Duodenal mucosa (tissue), 2 donors: ENCODE results near the gene TMEM37.
A peak's percentile ranks its signal among the peaks of the same experiment; 100 is the strongest.
"Not testable (repeated sequence)": the region's sequence is repeated elsewhere in the genome, so short reads cannot be mapped to it uniquely, and the experiment has no call there.

ENCODE experiments used
- H3K27ac ChIP-seq: one replicate; pipeline ENCODE4 v1.7.0; 2013; ENCODE audit warnings: low read depth, low read length
- H3K27me3 ChIP-seq, 2 donors: one replicate each; pipeline ENCODE4 v1.7.0; 2013; ENCODE audit warnings: low read length in 2 of 2, control low read depth in 1 of 2; ENCODE audit not compliant: insufficient read depth in 2 of 2, control insufficient read depth in 1 of 2
- H3K36me3 ChIP-seq, 2 donors: one replicate each; pipeline ENCODE4 v1.7.0; 2013; ENCODE audit warnings: low read length in 2 of 2, control low read depth in 1 of 2; ENCODE audit not compliant: insufficient read depth in 2 of 2, control insufficient read depth in 1 of 2
- H3K4me1 ChIP-seq, 2 donors: one replicate each; pipeline ENCODE4 v1.7.0; 2013; ENCODE audit warnings: low read length in 2 of 2, control low read depth in 1 of 2; ENCODE audit not compliant: insufficient read depth in 2 of 2, control insufficient read depth in 1 of 2
- H3K4me3 ChIP-seq, 2 donors: one replicate each; pipeline ENCODE4 v1.7.0; 2013; ENCODE audit warnings: low read length in 2 of 2, low read depth in 1 of 2
- H3K9ac ChIP-seq, 2 donors: one replicate each; pipeline ENCODE4 v1.7.0; 2013; ENCODE audit warnings: low read length in 2 of 2, low read depth in 1 of 2
- H3K9me3 ChIP-seq, 2 donors: one replicate each; pipeline ENCODE4 v1.7.0; 2013; ENCODE audit warnings: low read length in 2 of 2, control low read depth in 1 of 2; ENCODE audit not compliant: control insufficient read depth in 1 of 2

TMEM37 gene

DNA sequence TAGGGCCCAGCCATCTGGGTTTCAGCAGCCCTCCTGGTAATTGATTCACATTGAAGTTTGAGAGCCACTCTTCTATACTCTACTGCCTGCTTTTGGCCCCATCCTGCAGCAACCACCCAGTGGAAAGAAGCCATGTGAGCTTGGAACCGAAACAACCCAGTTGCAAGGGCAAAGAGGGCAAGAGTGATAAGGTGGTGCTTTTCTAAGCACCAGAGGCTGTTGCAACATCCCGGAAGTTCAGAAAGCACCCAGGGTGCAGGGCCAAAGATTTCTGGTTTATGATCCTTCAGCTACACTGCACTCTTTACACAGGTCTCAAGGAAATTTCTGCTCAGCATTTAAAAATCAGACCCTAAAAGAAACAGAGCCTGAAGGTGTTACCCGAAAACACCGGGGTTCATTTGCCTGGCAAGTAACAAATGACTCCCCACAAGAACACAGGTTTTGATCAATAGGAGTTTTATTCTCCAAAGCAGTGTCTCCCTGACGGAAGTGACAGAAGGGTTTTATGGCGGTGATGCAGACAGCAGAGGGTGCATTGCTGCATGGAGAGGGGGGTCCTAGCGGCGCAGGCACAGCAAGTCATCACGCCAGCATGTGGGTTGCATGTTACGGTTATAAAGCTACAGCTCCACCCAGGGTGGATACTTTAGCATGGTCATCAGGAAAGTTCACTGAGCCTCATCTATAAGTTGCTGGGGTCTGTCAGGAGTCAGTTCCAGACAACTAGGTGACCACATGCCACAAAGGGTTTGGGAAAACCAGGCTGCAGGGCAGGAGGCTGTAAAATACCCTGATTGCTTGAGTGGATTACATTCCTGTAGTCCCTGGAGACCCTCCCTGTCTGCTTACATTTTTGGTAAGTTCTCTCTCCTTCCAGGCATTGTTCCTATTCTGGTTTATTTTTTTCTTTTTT lies 28.8 kb upstream of the TMEM37 start:
- Histone ChIP-seq H3K4me1 (peaks cover 10 to 14% of the 10 kb centered on the region in 2 donors), H3K36me3 (no peaks in the 10 kb centered on the region), H3K9ac (peak overlapping the region; percentile 9 to 32), H3K27me3 (no peaks in the 10 kb centered on the region), H3K4me3 (peak overlapping the region in 1 of 2 donors; percentile 28), H3K9me3 (no peaks in the 10 kb centered on the region), H3K27ac (no peak overlapping the region)

DNA sequence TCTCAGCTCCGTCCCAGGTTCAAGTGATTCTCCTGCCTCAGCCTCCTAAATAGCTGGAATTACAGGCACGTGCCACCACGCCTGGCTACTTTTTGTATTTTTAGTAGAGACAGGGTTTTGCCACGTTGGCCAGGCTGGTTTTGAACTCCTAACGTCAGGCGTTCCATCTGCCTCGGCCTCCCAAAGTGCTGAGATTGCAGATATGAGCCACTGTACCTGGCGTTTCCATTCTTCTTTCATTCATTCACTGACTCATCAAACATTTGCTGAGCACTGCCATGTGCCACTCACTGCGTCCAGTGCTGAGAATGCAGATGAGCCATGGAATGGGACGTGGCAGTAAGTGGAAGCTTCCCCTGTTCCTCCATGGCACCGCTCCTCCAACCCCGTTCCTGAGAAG lies 28.0 kb upstream of the TMEM37 start:
- H3K9ac ChIP-seq, H3K9me3 ChIP-seq, H3K36me3 ChIP-seq, H3K27me3 ChIP-seq, H3K27ac ChIP-seq, H3K4me3 ChIP-seq: not testable (repeated sequence)
- H3K4me1 ChIP-seq = peaks cover 10 to 17% of the 10 kb centered on the region in 2 donors

DNA sequence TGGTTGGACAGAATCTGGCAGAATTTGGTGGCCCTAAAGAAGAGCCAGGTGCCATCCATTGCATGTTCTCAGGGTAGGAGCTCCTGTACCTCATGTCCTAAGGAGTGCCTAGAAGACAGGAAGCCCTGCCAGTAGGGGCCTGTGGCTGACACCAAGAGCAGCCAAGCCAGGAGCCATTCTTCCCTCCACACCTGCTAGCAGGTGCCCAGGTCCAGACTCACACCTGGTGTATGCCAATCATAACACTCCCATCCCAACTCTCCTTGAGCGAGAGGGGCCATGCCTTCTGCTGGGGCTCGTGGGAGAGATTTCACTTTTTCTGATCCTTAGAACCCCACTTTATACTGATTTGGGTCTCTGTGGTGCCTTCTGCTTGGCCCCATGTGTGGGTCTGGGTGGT lies 26.5 kb upstream of the TMEM37 start:
- peaks cover 10 to 17% of the 10 kb centered on the region in 2 donors for H3K4me1 ChIP-seq
- H3K27ac ChIP-seq = no peak overlapping the region
- no peak overlapping the region for H3K9ac ChIP-seq
- H3K9me3 ChIP-seq = no peaks in the 10 kb centered on the region
- H3K36me3 ChIP-seq = no peaks in the 10 kb centered on the region
- H3K4me3 ChIP-seq = no peak overlapping the region
- H3K27me3 ChIP-seq = no peaks in the 10 kb centered on the region

DNA sequence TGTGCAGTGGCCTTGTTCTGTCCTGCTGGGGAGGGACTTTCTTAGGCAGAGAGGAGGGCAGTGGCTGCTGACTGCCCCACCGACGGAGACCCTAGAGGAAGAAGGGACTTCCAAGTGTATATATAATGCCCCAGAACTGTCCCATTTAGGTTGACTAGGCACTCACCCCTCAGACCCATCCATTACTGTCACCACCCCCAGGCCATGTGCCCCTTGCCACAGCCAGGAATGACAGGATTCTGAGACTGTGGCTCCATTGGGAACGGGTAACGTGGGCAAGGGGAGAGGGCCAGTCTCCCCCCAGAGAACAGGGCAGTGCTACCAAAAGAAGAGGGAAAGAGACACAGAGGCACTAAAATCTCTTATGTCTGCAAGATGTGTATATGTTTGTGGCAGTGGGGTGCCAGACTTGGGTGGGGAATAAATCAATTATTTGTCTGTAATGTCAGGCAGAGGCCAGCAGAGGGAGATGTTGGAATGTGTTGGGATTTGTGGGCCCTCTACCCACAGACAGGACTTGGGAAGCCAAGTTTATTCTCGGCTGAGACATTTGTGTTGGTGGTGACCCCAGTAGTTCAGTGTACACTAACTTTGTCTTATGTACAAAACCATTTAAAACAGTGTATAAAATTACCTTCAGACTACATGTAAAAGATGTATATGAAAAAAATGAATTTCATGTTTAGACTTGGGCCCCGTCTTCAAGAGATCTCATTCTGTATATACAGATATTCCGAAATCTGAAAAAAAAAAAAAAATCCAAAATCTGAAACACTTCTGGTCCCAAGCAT lies 24.0 kb upstream of the TMEM37 start:
- Histone ChIP-seq H3K9ac (no peak overlapping the region), H3K4me1 (peaks cover 5 to 12% of the 10 kb centered on the region in 2 donors), H3K36me3 (no peaks in the 10 kb centered on the region), H3K9me3 (no peaks in the 10 kb centered on the region), H3K27ac (no peak overlapping the region), H3K27me3 (no peaks in the 10 kb centered on the region), H3K4me3 (no peak overlapping the region)

DNA sequence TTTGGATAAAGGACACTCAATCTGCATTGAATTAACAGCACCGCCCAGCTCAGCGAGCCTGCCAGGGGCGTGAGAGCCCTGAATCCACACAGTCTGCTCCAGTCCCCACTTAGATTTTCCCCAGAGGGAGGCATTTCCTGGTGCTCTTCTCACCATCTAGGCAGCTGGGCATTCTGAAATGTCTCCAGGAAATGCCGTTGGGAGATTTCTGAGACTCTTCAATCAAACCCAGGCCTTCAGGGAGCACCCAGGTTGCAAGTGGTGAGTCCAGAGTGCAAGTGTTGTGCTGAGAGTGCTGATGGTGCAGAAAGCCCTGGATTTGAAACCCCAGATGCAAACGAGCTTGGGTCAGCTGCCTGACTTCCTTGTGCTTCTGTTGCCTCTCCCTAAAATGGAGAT lies 23.4 kb upstream of the TMEM37 start:
- H3K36me3 ChIP-seq = no peaks in the 10 kb centered on the region
- H3K27ac ChIP-seq = no peak overlapping the region
- no peaks in the 10 kb centered on the region for H3K27me3 ChIP-seq

DNA sequence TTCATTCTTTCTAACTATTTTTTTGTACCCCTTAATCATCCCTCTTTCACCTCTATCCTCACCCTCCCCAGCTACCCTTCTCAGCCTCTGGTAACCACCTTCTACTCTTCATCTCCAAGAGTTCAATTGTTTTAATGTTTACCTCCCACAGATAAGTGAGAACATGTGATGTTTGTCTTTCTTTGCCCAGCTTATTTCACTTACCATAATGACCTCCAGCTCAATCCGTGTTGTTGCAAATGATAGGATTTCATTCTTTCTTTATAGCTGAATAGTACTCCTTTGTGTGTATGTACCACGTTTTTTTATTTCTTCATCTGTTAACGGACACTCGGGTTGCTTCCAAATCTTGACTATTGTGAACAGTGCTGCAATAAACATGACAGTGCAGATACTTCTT lies 22.1 kb upstream of the TMEM37 start:
- no peaks in the 10 kb centered on the region for H3K9me3 ChIP-seq
- H3K27me3 ChIP-seq = no peaks in the 10 kb centered on the region
- H3K36me3 ChIP-seq = no peaks in the 10 kb centered on the region
- no peak overlapping the region for H3K4me3 ChIP-seq
- no peak overlapping the region for H3K9ac ChIP-seq
- H3K4me1 ChIP-seq = peaks cover 0 to 4% of the 10 kb centered on the region in 2 donors
- no peak overlapping the region for H3K27ac ChIP-seq

More for the DNA sequence above, 23.4 kb upstream of the TMEM37 start:
- Histone ChIP-seq H3K9ac (no peak overlapping the region), H3K4me3 (no peak overlapping the region), H3K4me1 (peaks cover under 1 to 6% of the 10 kb centered on the region in 2 donors), H3K9me3 (no peaks in the 10 kb centered on the region)

DNA sequence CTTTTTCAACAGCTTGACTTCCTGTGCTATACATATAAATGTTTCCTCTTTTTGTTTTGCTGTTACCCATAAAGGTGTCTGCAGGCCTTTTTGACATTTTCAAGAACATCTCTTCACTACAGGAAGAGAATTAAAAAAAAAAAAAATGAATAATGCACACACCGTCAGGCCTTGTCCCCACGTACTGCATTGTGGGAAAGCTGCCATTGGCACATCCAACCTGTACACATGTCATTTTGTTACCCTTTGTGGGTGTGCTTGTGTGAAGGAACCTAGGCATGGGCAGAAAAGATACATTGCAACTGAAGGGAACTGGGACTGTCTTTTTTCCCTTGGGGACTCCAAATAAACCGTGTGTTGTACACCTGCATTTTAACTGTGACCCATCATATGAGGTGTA lies 16.8 kb upstream of the TMEM37 start:
- H3K4me1 ChIP-seq = peaks cover 3 to 8% of the 10 kb centered on the region in 2 donors
- H3K36me3 ChIP-seq = no peaks in the 10 kb centered on the region
- no peak overlapping the region for H3K4me3 ChIP-seq
- no peak overlapping the region for H3K9ac ChIP-seq
- no peaks in the 10 kb centered on the region for H3K27me3 ChIP-seq
- H3K9me3 ChIP-seq = no peaks in the 10 kb centered on the region
- no peak overlapping the region for H3K27ac ChIP-seq

DNA sequence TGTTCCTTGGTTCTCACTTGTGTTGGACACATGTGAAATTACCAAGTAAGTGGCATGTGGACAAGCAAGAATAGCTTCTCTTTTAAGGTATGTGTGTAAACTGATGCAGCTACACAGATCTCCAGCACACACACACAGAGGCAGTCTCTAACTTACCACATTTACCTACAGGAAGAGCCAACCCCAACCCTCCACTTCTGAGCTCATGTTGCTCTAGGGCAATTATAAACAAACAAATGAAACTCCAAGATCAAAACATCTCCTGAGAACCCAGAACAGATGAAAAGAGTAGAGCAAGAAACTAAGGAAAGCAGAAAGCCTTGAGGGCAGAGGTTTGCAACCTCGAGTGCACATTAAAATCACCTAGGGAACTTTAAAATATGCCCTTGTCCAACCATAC lies 16.0 kb upstream of the TMEM37 start:
- H3K9me3 ChIP-seq = no peaks in the 10 kb centered on the region
- H3K9ac ChIP-seq = no peak overlapping the region
- H3K36me3 ChIP-seq = no peaks in the 10 kb centered on the region
- H3K4me3 ChIP-seq = no peak overlapping the region
- H3K4me1 ChIP-seq = peaks cover 9 to 14% of the 10 kb centered on the region in 2 donors
- no peaks in the 10 kb centered on the region for H3K27me3 ChIP-seq
- H3K27ac ChIP-seq = no peak overlapping the region

DNA sequence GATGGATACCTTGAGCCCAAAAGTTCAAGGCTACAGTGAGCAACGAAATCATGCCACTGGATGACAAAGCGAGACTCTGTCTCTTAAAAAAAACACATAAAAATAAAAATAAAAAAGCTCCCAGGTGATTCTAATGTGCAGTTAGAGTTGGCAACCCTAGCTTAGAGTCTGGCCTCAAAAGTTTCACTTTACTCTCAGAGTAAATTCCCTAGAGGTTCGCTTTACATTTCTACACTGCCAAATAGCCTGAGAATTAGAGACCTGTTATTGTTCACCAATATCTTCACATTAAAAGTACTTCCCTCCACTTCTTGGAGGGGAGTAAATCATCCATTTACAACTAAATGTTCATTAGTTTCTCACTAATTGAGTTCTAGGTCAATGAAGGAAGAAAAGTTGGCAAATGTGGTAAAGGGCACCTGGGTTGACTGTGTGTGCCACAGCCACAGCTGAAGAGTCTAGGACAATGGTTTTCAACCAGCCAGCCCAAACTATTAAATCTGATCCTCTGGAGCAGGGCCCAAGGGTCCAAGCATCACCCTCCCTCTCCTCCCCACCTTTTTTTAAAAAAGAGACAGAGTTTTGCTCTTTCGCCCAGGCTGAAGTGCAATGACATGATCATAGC lies 15.2 kb upstream of the TMEM37 start:
- H3K9me3 ChIP-seq = no peaks in the 10 kb centered on the region
- H3K36me3 ChIP-seq = no peaks in the 10 kb centered on the region
- no peak overlapping the region for H3K27ac ChIP-seq
- H3K9ac ChIP-seq = no peak overlapping the region
- no peaks in the 10 kb centered on the region for H3K27me3 ChIP-seq
- no peak overlapping the region for H3K4me3 ChIP-seq
- peaks cover 17 to 22% of the 10 kb centered on the region in 2 donors for H3K4me1 ChIP-seq

DNA sequence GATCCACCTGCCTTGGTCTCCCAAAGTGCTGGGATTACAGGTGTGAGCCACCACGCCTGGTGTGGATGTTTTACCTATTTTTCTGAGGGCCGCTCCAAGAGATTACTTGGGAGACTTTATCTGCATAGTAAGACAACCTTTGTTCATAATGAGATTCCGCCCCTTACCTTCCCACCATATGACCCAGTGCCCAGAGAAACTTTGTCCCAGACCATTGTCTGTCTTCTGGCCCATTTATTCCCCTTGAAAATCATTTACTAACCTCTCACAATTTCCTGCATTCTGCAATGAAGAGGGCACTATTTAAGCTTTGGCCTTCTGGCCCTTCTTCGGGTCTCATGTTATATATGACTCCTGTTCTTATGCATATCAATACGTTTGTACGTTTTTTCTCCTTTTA lies 13.7 kb upstream of the TMEM37 start:
- Histone ChIP-seq H3K4me1 (peaks cover 28 to 34% of the 10 kb centered on the region in 2 donors), H3K4me3 (no peak overlapping the region), H3K27ac (no peak overlapping the region), H3K9ac (no peak overlapping the region), H3K27me3 (no peaks in the 10 kb centered on the region), H3K9me3 (no peaks in the 10 kb centered on the region), H3K36me3 (no peaks in the 10 kb centered on the region)
